GM12874 (cell line): ENCODE results near the gene FARP2.

Experiments used
- CTCF ChIP-seq: IDR thresholded peaks from 2 replicates; pipeline ENCODE4 v1.5.1; 2011; ENCODE audit warnings: low read depth, mild to moderate bottlenecking, control low read depth, low read length, moderate library complexity; ENCODE audit not compliant: insufficient read depth

FARP2 gene

GRCh38 chr2:241334813-241335212 is 21.3 kb upstream of the FARP2 start:
- no peak for TF ChIP-seq CTCF

- TF ChIP-seq CTCF: no peak
Observed at GRCh38 chr2:241339839-241340630, 16.1 kb upstream of the FARP2 start.

GRCh38 chr2:241340631-241341163 is 15.4 kb upstream of the FARP2 start:
- TF ChIP-seq CTCF: no peak

DNA sequence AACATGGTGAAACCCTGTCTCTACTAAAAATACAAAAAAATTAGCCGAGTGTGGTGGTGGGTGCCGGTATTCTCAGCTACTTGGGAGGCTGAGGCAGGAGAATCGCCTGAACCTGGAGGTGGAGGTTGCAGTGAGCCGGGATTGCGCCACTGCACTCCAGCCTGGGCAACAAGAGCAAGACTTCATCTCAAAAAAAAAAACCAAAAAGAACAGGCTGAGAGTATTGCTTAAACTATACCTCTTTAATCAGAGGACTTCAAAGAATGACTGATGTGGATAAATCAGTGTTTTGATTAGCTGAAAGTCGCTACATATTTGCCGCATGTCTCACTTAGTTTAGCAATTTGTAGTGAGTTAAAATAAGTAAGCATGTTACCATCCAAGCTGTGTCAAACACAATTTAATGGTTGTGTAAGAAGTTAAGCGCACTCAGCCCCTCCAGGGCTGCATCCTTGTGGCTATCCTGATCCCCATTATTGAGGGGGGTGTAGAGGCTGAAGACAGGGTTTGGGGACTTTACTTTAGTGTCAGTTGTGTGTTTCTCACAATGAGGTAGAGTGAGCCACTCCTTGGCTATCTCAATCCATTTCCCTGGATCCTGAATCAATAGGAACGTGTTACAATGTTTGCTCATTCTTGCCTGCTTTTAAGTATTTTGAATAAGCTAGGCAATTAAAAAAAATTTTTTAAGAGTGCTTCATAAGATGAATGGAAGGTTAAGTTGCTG is 11.0 kb upstream of the FARP2 start:
- TF ChIP-seq CTCF: no peak

- TF ChIP-seq CTCF: no peak
Observed at GRCh38 chr2:241349941-241350340, 6.1 kb upstream of the FARP2 start.

GRCh38 chr2:241350530-241350877 is 5.6 kb upstream of the FARP2 start:
- TF ChIP-seq CTCF: no peak

- no peak for TF ChIP-seq CTCF
Observed at GRCh38 chr2:241350878-241351639, 5.0 kb upstream of the FARP2 start.
